Left lung (tissue), 10 donors: Measurements from ENCODE around the gene ATRX. TPM values are rescaled to one million over a fixed set of nuclear protein-coding genes. Genes with fewer than 3 reads are reported as not detected.
A peak's percentile ranks its signal among the peaks of the same experiment; 100 is the strongest.

Source experiments
- ATAC-seq: fragments of 200-7000 bp; cut with Tn5 transposase; one replicate; pipeline ENCODE4 v1.9.1; 2020; ENCODE audit warnings: moderate library complexity
- DNase-seq, 4 donors: peaks; one replicate each; pipeline ENCODE4 v3.0.0-alpha.2; 2013 to 2020
- H3K27ac ChIP-seq, 2 donors: fragments of 200-600 bp; sonication (generic) in 1 of 2; one replicate each; pipeline versions ENCODE4 v1.5.0 to v1.8.0; 2020 to 2021
- H3K27me3 ChIP-seq, 2 donors: fragments of 200-600 bp; sonication (generic) in 1 of 2; one replicate each; pipeline versions ENCODE4 v1.5.0 to v1.8.0; 2020 to 2021
- H3K36me3 ChIP-seq, 2 donors: fragments of 200-600 bp; sonication (generic) in 1 of 2; one replicate each; pipeline versions ENCODE4 v1.5.0 to v1.8.0; 2020 to 2021
- H3K4me1 ChIP-seq, 2 donors: fragments of 200-600 bp; one replicate each; pipeline ENCODE4 v1.8.0; 2021
- H3K4me3 ChIP-seq, 2 donors: fragments of 200-600 bp; sonication (generic) in 1 of 2; one replicate each; pipeline versions ENCODE4 v1.5.0 to v1.8.0; 2020 to 2021; ENCODE audit warnings: mild to moderate bottlenecking in 1 of 2
- H3K9me3 ChIP-seq, 2 donors: fragments of 200-600 bp; sonication (generic) in 1 of 2; one replicate each; pipeline versions ENCODE4 v1.5.0 to v1.8.0; 2020 to 2021
- CTCF ChIP-seq, 2 donors: fragments of 200-600 bp; sonication (generic) in 1 of 2; IDR thresholded peaks; one replicate each; pipeline versions ENCODE4 v1.5.0 to v1.8.0; 2021; ENCODE audit warnings: antibody characterized with exemption in 2 of 2
- intact Hi-C, 2 donors: fragments of 100-400 bp; cut with DNase I; formaldehyde crosslinking; loops; one replicate each; pipeline versions ENCODE4 v1.11.2 to v1.14.2; 2022
- polyA plus RNA-seq, 6 donors: library from polyadenylated mRNA; unstranded; fragments of 120-200 nt; gene quantifications; one replicate each; pipeline ENCODE4 v1.2.1, GENCODE V29; 2013; ENCODE audit not compliant: insufficient read length in 6 of 6
- total RNA-seq, 2 donors: library from RNA; stranded (reverse); fragmentation: NEBNext Ultra II Directional; extraction: Animal tissue kit (Norgen Biotek cat#: 25700); gene quantifications; one replicate each; pipeline ENCODE4 v1.2.1, GENCODE V29; 2021
- donor health status: DM: no; HTN: yes; CAD: no.
- donor health status: DM: no; HTN: no; CAD: no.

Gene ATRX
- total and polyA plus RNA-seq, 8 donors, result 72.0 to 115 (median 92.9) TPM

- TF ChIP-seq CTCF (IDR thresholded peaks at IDR 0.05), result no peak
- no peak overlapping the region for H3K27ac ChIP-seq
Observed at GRCh38 chrX:77749695-77750094, 36.3 kb downstream of the ATRX start.

GRCh38 chrX:77743720-77744119 lies 42.3 kb downstream of the ATRX start:
- DNase-seq (no peak), ATAC-seq (no peak)
- Histone ChIP-seq H3K27ac (no peak overlapping the region), H3K27me3 (no peaks in the 10 kb centered on the region), H3K4me1 (peaks cover 0 to 6% of the 10 kb centered on the region in 2 donors), H3K4me3 (no peak overlapping the region), H3K9me3 (no peaks in the 10 kb centered on the region), H3K36me3 (no peaks in the 10 kb centered on the region)
- intact Hi-C loops, result no loop called here
- TF ChIP-seq CTCF (IDR thresholded peaks at IDR 0.05), result no peak

More at GRCh38 chrX:77749695-77750094, 36.3 kb downstream of the ATRX start:
- no peaks in the 10 kb centered on the region for H3K9me3 ChIP-seq
- no peak for ATAC-seq
- no peaks in the 10 kb centered on the region for H3K27me3 ChIP-seq
- no peak for DNase-seq
- peaks cover 0 to 2% of the 10 kb centered on the region in 2 donors for H3K4me1 ChIP-seq
- no peaks in the 10 kb centered on the region for H3K36me3 ChIP-seq
- intact Hi-C loops, result no loop called here
- H3K4me3 ChIP-seq, result no peak overlapping the region

GRCh38 chrX:77742788-77743476 lies 43.1 kb downstream of the ATRX start:
- ATAC-seq (peak; percentile 62), DNase-seq (no peak)
- Histone ChIP-seq H3K36me3 (no peaks in the 10 kb centered on the region), H3K4me1 (peaks cover 0 to 6% of the 10 kb centered on the region in 2 donors), H3K9me3 (no peaks in the 10 kb centered on the region), H3K27me3 (no peaks in the 10 kb centered on the region), H3K4me3 (no peak overlapping the region), H3K27ac (no peak overlapping the region)
- no peak for TF ChIP-seq CTCF (IDR thresholded peaks at IDR 0.05)
- intact Hi-C loops, result no loop called here

- intact Hi-C loops, result no loop called here
- Histone ChIP-seq H3K4me1 (peaks cover 0 to 6% of the 10 kb centered on the region in 2 donors), H3K27me3 (no peaks in the 10 kb centered on the region), H3K36me3 (no peaks in the 10 kb centered on the region), H3K9me3 (no peaks in the 10 kb centered on the region), H3K4me3 (no peak overlapping the region), H3K27ac (no peak overlapping the region)
- ATAC-seq, result no peak
- no peak for DNase-seq
- TF ChIP-seq CTCF (IDR thresholded peaks at IDR 0.05), result no peak
Observed at GRCh38 chrX:77740376-77740905, 45.6 kb downstream of the ATRX start.

- no peak for DNase-seq
- H3K9me3 ChIP-seq, result no peaks in the 10 kb centered on the region
- no peak overlapping the region for H3K27ac ChIP-seq
- H3K4me3 ChIP-seq, result no peak overlapping the region
- H3K4me1 ChIP-seq, result no peaks in the 10 kb centered on the region
- intact Hi-C loops, result no loop called here
- TF ChIP-seq CTCF (IDR thresholded peaks at IDR 0.05), result no peak
- no peaks in the 10 kb centered on the region for H3K36me3 ChIP-seq
- H3K27me3 ChIP-seq, result no peaks in the 10 kb centered on the region
- no peak for ATAC-seq
Observed at GRCh38 chrX:77733342-77733741, 52.7 kb downstream of the ATRX start.
